OCI-LY3 (cell line): ENCODE data around the gene TBC1D22B.

ENCODE experiments used
- EZH2phosphoT487 ChIP-seq: fragments of 200-600 bp; shearing (Covaris generic); IDR thresholded peaks from 2 replicates; pipeline ENCODE4 v1.6.1; 2018; ENCODE audit warnings: antibody characterized with exemption, mixed run types, low read depth
- TF ChIP-seq, protein P1 (sequence below): fragments of 200-600, 300-600 bp; sonication (generic); IDR thresholded peaks from 2 replicates; pipeline ENCODE4 v1.5.1; 2014; ENCODE audit warnings: antibody characterized with exemption, low read length, low read depth

DNA sequence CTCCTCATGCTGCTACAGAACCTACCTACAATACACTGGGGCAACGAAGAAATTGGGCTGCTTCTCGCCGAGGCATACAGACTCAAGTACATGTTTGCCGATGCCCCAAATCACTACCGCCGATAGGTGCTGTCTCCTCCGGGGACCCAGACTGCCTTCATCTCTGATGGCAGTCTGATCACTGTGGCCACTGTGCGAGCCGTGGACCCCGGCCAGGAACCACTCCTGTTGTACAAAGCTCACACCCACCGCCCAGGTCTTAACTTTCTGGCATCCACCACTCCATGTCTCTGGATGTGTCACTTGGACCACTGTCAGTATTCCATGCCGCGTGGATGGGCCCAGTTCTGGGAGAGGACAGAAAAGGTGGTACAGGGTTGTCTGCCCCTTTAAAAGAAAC, 73.5 kb downstream of the TBC1D22B start:
- TF ChIP-seq EZH2phosphoT487 = no peak
- TF ChIP-seq, protein P1, sequence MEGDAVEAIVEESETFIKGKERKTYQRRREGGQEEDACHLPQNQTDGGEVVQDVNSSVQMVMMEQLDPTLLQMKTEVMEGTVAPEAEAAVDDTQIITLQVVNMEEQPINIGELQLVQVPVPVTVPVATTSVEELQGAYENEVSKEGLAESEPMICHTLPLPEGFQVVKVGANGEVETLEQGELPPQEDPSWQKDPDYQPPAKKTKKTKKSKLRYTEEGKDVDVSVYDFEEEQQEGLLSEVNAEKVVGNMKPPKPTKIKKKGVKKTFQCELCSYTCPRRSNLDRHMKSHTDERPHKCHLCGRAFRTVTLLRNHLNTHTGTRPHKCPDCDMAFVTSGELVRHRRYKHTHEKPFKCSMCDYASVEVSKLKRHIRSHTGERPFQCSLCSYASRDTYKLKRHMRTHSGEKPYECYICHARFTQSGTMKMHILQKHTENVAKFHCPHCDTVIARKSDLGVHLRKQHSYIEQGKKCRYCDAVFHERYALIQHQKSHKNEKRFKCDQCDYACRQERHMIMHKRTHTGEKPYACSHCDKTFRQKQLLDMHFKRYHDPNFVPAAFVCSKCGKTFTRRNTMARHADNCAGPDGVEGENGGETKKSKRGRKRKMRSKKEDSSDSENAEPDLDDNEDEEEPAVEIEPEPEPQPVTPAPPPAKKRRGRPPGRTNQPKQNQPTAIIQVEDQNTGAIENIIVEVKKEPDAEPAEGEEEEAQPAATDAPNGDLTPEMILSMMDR = no peak
